Sigmoid colon (tissue), 7 donors: ENCODE measurements around the gene CTNNBL1. TPM values are rescaled to one million over a fixed set of nuclear protein-coding genes. Genes with fewer than 3 reads are reported as not detected.

Experiments used
- DNase-seq: peaks from one replicate; pipeline ENCODE4 v3.0.0-alpha.2; 2019
- H3K27ac ChIP-seq, 4 donors: fragments of 200-600 bp; sonication (generic); one replicate each; pipeline ENCODE4 v1.5.1; 2016 to 2019; ENCODE audit warnings: mild to moderate bottlenecking in 1 of 4
- H3K27me3 ChIP-seq, 3 donors: fragments of 200-600 bp; sonication (generic); one replicate each; pipeline ENCODE4 v1.5.1; 2019; ENCODE audit warnings: mild to moderate bottlenecking in 1 of 3
- H3K36me3 ChIP-seq, 4 donors: fragments of 200-600 bp; sonication (generic); one replicate each; pipeline ENCODE4 v1.5.1; 2016 to 2019
- H3K4me1 ChIP-seq, 4 donors: fragments of 200-600 bp; sonication (generic); one replicate each; pipeline ENCODE4 v1.5.1; 2017 to 2019
- H3K4me3 ChIP-seq, 4 donors: fragments of 200-600 bp; sonication (generic); one replicate each; pipeline ENCODE4 v1.5.1; 2017 to 2019; ENCODE audit warnings: mild to moderate bottlenecking in 2 of 4, moderate library complexity in 1 of 4
- H3K9me3 ChIP-seq, 4 donors: fragments of 200-600 bp in 3 of 4; sonication (generic) in 3 of 4; one replicate each; pipeline versions ENCODE4 v1.5.1 to v1.6.1; 2013 to 2019
- CTCF ChIP-seq, 4 experiments: fragments of 450-650 bp in 3 of 4; fragments of 200-600 bp in 1 of 4; IDR thresholded peaks; one replicate each; pipeline ENCODE4 v1.5.1; 2016 to 2019; ENCODE audit warnings: antibody characterized with exemption in 4 of 4, mild to moderate bottlenecking in 3 of 4, moderate library complexity in 2 of 4
- EP300 ChIP-seq, 4 donors: sonication (generic); formaldehyde crosslinking; IDR thresholded peaks; one replicate each; pipeline ENCODE4 v1.6.1; 2017; ENCODE audit warnings: antibody characterized with exemption in 4 of 4
- POLR2A ChIP-seq, 2 donors: fragments of 450-650 bp; IDR thresholded peaks; one replicate each; pipeline ENCODE4 v1.6.1; 2016; ENCODE audit warnings: antibody characterized with exemption in 2 of 2, mild to moderate bottlenecking in 2 of 2, moderate library complexity in 2 of 2
- POLR2AphosphoS5 ChIP-seq, 4 donors: sonication (generic); formaldehyde crosslinking; IDR thresholded peaks; one replicate each; pipeline ENCODE4 v1.6.1; 2017; ENCODE audit warnings: antibody characterized with exemption in 4 of 4
- WGBS, 2 donors: extraction: QIAGEN DNeasy Blood & Tissue Kit; methylation state at CpG; one replicate each; pipeline ENCODE4 v1.1.7; 2013; 5-methylcytosine and 5-hydroxymethylcytosine counted together
- intact Hi-C: fragments of 100-400 bp; cut with DNase I; formaldehyde crosslinking; loops from one replicate; pipeline ENCODE4 v1.15.1; 2023
- polyA plus RNA-seq, 3 donors: library from polyadenylated mRNA; stranded (reverse); fragments of 200-250 nt; gene quantifications; one replicate each; pipeline ENCODE4 v1.2.3, GENCODE V29; 2013
- total RNA-seq, 4 donors: library from RNA; depleted of rRNA; stranded (reverse); fragments of >200 nt; gene quantifications; one replicate each; pipeline ENCODE4 v1.1.0, GENCODE V29; 2016
- donor health status: healthy with polysubstance abuse.
- donor health status: Bipolar disorder and iron deficiency.
- donor health status: healthy.

Gene CTNNBL1
- total and polyA plus RNA-seq, 7 donors, result 27.3 to 47.9 (median 34.8) TPM

- TF ChIP-seq POLR2AphosphoS5 (IDR thresholded peaks at IDR 0.05) (no peak), POLR2A (IDR thresholded peaks at IDR 0.05) (no peak), EP300 (IDR thresholded peaks at IDR 0.05) (no peak), CTCF (IDR thresholded peaks at IDR 0.05) (no peak)
- WGBS, 2 donors, result 96 to 98% methylated on average over 1 of the region's 1 CpG
- Histone ChIP-seq H3K4me3 (no peak overlapping the region), H3K27me3 (no peaks in the 10 kb centered on the region), H3K27ac (no peak overlapping the region), H3K4me1 (no peaks in the 10 kb centered on the region), H3K9me3 (no peaks in the 10 kb centered on the region), H3K36me3 (peaks cover 0 to 17% (median 0%) of the 10 kb centered on the region in 4 donors)
- intact Hi-C loops, result no loop called here
- no peak for DNase-seq
These were observed 79.5 kb downstream of the CTNNBL1 start for GRCh38 chr20:37773291-37773826.

- WGBS, 2 donors, result 83 to 94% methylated on average over 5 of the region's 5 CpGs
- peak overlapping the region in 1 of 4 donors; percentile 24 for H3K27ac ChIP-seq
- TF ChIP-seq EP300 (IDR thresholded peaks at IDR 0.05) (no peak), POLR2A (IDR thresholded peaks at IDR 0.05) (no peak), CTCF (IDR thresholded peaks at IDR 0.05) (no peak), POLR2AphosphoS5 (IDR thresholded peaks at IDR 0.05) (no peak)
These were observed 80.3 kb downstream of the CTNNBL1 start for GRCh38 chr20:37774156-37774555.

GRCh38 chr20:37775200-37775599, 81.4 kb downstream of the CTNNBL1 start:
- Histone ChIP-seq H3K4me3 (no peak overlapping the region), H3K9me3 (no peaks in the 10 kb centered on the region), H3K27ac (no peak overlapping the region), H3K4me1 (no peaks in the 10 kb centered on the region), H3K27me3 (no peaks in the 10 kb centered on the region), H3K36me3 (peaks cover 0 to 6% (median 3%) of the 10 kb centered on the region in 4 donors)
- intact Hi-C loops, result no loop called here
- 95 to 98% methylated on average over 5 of the region's 5 CpGs for WGBS, 2 donors
- no peak for DNase-seq
- no peak for TF ChIP-seq POLR2A (IDR thresholded peaks at IDR 0.05)
- no peak for TF ChIP-seq CTCF (IDR thresholded peaks at IDR 0.05)
- TF ChIP-seq POLR2AphosphoS5 (IDR thresholded peaks at IDR 0.05), result no peak
- no peak for TF ChIP-seq EP300 (IDR thresholded peaks at IDR 0.05)

More at GRCh38 chr20:37774156-37774555, 80.3 kb downstream of the CTNNBL1 start:
- no peaks in the 10 kb centered on the region for H3K4me1 ChIP-seq
- no peak overlapping the region for H3K4me3 ChIP-seq
- peaks cover 0 to 12% (median under 1%) of the 10 kb centered on the region in 4 donors for H3K36me3 ChIP-seq
- no peak for DNase-seq
- intact Hi-C loops, result no loop called here
- no peaks in the 10 kb centered on the region for H3K27me3 ChIP-seq
- H3K9me3 ChIP-seq, result no peaks in the 10 kb centered on the region

- Histone ChIP-seq H3K9me3 (no peaks in the 10 kb centered on the region), H3K27ac (no peak overlapping the region), H3K36me3 (peaks cover 0 to 9% (median 3%) of the 10 kb centered on the region in 4 donors), H3K4me1 (no peaks in the 10 kb centered on the region), H3K4me3 (no peak overlapping the region), H3K27me3 (no peaks in the 10 kb centered on the region)
- TF ChIP-seq POLR2AphosphoS5 (IDR thresholded peaks at IDR 0.05), result no peak
- TF ChIP-seq EP300 (IDR thresholded peaks at IDR 0.05), result no peak
- TF ChIP-seq CTCF (IDR thresholded peaks at IDR 0.05), result no peak
- TF ChIP-seq POLR2A (IDR thresholded peaks at IDR 0.05), result no peak
- WGBS, 2 donors, result 80 to 93% methylated on average over 5 of the region's 5 CpGs
- intact Hi-C loops, result no loop called here
- DNase-seq, result no peak
These were observed 82.2 kb downstream of the CTNNBL1 start for GRCh38 chr20:37776049-37776448.

GRCh38 chr20:37776526-37776925, 82.7 kb downstream of the CTNNBL1 start:
- TF ChIP-seq EP300 (IDR thresholded peaks at IDR 0.05), result no peak
- TF ChIP-seq POLR2AphosphoS5 (IDR thresholded peaks at IDR 0.05), result no peak
- TF ChIP-seq CTCF (IDR thresholded peaks at IDR 0.05), result no peak
- TF ChIP-seq POLR2A (IDR thresholded peaks at IDR 0.05), result no peak
- no peaks in the 10 kb centered on the region for H3K27me3 ChIP-seq
- no peak overlapping the region for H3K4me3 ChIP-seq
- no peaks in the 10 kb centered on the region for H3K9me3 ChIP-seq
- intact Hi-C loops, result no loop called here
- no peaks in the 10 kb centered on the region for H3K4me1 ChIP-seq
- WGBS, 2 donors, result 93 to 96% methylated on average over 3 of the region's 3 CpGs
- peaks cover 0 to 13% (median 3%) of the 10 kb centered on the region in 4 donors for H3K36me3 ChIP-seq
- H3K27ac ChIP-seq, result no peak overlapping the region
- no peak for DNase-seq
